Measurements from ENCODE around the gene CAMK1.
A peak's percentile ranks its signal among the peaks of the same experiment; 100 is the strongest.
"Not testable (repeated sequence)": the region's sequence is repeated elsewhere in the genome, so short reads cannot be mapped to it uniquely, and the experiment has no call there.

CAMK1 gene

DNA sequence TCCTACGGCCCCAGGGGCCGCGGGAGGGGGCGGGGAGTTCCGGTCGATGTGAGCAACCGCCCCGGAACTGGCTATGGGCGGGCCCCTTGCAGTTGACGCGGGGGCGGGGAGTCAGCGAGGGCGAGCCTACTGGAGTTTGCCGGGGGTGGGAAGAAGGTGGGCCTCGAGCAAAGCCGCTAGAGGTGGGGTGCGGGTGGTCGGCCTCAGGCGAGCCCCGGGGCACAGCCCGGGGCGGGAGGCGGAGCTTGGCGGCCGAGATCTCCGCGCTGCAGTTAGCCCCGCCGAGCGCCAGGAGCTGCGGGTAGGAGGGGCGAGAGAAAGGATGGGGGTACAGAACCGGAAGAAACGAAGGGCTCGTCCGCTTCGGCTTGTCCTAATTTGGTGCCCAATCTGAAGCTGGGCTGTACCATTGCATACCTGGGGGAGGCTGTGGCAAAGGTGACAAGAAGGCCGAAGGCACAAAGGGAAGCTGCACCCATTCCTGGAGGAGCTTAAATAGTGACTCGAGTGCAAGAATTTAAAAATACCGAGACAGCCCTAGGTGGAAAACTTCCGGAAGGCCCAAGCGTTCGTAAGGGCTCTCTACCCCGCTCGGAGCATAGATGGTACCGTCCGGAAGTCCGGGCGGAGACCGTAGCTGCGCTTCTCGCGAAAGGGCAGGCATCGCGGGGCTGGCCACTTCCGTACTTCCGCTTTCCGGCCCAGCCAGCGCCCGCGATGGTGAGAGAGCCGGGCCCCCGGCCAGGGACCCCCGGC lies 22.8 kb upstream of the CAMK1 start, which contains the start of the genes ARPC4 and TADA3:
Gene ARPC4, plus strand, starts transcription at position 678 of the 756 bp plus-strand sequence. Its CDS starts 40 bp downstream, at position 718.
Gene TADA3, minus strand, starts transcription at position 69 of the 756 bp plus-strand sequence. CDS start 1,007 bp downstream, outside the sequence.
- DNase-seq, result peak; percentile 87

DNA sequence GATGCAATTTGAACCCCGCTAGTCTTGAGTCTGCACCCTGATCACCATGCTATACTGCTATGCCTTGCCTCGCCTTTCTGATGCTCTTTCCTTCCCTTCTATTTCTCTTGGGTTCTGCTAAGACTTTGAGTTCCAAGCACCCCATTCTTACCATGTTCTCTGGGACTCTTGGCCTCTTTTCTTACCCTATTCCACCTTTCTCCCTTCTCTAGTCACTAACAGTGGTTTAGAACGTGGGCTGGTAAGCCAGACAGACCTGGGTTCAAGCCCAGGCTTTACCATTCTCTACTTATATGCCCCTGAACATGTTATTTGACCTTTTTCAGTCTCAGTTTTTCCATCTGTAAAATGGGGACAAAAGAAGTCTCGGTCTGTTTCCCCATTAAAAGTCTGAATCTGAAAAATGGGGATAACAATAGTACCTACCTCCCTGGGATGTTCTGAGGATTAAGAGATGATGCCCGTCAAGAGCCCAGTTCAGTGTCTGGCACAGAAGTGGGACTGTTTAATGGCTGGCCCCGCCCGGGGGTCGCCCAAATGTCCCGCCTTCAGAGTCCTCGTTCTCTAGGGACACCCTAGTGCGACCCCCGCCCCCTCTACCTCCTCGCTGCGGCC lies 22.1 kb upstream of the CAMK1 start:
- no peak for DNase-seq

DNA sequence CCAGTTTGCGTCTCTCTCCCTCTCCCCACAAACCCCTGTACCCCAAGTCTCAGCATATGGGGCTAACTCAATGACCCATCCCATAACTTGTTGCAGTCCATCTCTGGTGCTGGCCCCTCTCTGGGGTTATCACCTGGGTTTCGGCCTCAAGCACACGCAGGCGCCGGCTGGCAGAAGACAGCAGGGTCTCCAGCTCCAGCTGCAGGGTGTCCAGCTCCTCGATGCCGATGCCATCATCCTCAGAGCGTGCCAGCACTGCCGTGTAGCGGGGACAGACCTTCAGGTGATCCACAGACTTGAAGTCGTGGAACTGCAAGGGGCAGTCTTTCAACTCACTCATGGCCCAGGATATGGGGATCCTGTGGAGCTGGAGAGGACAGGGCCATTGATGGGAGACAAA lies 21.4 kb upstream of the CAMK1 start:
- DNase-seq, result no peak

DNA sequence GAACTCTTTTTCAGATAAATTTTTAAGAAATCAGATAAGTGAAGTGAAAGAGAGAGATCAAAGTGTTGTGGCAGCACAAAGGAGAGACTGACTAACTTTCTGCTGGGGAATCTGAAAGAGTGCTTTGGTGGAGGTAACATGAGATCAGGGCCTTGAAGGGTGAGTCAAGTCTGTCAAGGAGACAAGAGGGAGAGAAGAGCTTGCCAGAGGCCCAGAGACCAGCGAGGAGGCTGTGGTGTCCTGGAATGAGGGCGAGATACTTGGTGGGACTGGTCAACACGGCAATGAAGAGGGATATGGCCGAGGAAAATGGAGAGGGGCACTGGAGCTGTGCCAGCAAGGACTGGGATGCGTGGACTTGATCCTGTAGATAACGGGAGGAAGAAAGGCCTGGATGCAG lies 18.0 kb upstream of the CAMK1 start:
- DNase-seq, result no peak

DNA sequence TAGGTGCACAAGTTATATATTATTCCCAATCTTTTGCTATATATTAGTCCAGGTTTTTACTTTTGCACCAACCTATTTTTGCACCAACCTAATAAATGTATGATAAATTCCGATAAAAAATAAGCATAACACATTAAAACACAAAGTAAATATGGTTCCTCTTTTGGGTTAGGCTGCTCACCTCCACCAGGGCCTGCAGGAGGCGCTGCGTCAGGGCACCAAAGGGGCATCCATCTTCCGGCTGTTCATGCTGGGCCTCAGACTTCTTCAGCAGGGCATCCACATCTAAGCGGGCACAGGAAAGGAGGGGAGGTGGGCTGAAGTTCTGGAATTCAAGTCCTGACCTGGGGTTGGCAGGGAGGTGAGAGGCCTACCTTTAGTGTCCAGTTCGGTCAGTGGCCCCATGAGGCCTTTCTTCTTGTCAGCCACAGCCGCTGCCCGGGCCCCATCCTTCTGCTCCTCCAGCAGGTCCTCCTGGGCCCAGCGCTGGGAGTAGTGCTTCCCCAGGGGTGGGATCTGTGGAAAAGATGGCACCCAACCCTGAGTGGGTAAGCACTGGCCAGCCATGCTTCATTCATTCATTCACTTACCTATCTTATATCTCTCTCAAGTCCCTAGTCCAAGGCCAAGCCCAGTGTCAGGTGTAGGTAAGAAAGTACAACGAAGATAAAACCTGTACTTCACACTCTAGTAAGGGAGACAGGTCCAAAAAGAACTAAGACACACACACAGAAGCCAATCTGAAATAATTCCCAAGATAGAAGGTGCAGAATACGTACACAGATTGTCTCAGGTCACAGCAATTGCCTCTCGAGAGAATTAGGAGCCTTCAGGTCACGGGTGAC lies 17.3 kb upstream of the CAMK1 start:
- DNase-seq, result no peak

DNA sequence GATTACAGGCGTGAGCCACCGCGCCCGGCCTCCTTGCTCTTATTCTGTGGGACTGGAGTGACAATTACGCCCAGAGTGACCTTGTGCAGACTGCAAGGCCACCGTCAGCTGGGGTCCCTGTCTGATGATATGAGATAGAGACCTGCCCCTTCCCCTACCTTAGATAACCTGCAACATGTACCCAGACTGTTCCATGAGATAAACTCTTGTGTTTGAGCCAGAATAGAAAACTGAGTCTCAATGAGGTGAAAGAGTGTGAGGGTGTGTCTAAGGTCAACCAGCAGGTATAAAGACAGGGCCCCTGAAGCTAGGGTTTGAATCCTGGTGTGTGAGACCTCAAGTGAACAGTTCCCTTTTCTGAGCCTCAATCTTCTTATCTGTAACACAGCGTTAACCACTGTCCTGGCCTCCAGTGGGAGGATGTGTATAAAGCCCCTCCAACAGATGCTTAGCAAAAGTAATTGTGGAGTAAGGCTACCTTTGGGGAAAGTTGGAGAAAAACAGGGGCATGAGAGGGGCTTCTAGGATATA lies 16.5 kb upstream of the CAMK1 start:
- no peak for DNase-seq

DNA sequence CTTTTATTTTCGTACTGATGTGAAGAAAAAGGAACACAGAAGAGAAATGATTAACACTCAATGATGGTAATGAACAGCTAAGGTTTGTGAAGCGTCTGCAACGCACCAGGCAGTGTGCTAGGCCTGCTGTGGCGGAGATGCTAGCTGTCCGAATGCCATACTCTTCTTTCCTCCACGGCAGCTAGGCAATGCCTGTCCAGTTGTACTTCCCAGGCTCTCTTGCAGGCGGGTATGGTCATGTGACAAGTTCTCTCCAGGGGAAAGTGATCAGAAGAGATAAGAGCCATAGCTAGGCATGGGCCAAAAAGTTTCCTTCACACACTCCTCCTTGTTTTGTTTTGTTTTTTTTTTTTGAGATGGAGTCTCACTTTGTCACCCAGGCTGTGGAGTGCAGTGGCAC lies 15.9 kb upstream of the CAMK1 start:
- no peak for DNase-seq

DNA sequence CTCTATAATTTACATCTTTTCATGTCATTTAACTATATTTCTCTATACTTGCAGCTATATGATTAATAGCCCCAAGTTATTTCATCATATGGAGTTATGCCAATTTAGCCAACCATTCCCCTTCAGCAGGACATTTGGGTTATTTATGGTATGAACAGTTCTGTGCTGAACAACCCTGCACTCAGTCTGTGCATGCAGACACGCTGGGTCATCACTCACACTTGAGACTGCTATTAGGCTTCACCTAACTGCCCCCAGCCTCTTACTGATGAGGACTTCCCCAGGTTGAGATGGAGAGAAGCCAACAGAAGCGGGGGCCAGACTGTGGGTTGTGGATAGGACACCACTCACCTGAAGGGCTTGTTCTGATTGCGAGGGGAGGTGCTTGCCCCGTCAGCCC lies 15.2 kb upstream of the CAMK1 start:
- no peak for DNase-seq

DNA sequence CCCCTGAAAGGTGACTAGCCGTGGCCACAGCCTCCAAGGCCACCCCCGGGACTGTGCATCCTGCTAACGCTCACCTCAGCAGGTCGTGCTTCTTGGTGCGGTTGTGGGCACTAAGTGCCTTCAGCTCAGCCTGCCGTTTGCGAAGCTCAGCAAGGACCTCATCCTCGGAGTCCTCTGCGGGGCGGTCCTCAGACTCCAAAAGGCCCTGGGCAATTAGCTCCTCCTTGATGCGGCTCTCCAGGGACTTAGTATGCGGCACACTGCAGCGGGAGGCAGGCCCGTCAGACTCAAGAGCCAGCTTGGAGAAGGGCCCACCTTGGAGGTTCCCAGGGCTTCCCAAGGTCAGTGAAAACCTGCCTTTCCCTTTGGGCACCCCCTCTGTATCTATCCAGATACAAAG lies 14.2 kb upstream of the CAMK1 start:
- no peak for DNase-seq

DNA sequence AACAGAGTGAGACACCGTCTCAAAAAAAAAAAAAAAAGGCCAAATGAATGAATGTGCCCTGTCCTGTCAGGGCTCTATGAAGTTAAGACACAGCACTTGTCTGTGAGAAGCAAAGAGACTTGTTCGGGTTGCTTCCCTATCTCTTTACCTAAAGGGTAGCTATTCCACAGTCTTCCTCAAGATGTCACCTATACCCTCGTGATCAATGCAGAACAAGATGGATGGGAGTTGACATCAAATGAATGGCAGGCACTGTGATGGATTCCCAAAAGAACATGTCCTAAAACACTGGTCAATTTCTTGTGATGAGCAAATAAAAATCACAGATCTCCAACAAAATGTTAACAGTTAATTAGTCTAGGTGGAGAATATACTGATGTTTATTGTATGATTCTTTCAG lies 13.0 kb upstream of the CAMK1 start:
- no peak for DNase-seq

DNA sequence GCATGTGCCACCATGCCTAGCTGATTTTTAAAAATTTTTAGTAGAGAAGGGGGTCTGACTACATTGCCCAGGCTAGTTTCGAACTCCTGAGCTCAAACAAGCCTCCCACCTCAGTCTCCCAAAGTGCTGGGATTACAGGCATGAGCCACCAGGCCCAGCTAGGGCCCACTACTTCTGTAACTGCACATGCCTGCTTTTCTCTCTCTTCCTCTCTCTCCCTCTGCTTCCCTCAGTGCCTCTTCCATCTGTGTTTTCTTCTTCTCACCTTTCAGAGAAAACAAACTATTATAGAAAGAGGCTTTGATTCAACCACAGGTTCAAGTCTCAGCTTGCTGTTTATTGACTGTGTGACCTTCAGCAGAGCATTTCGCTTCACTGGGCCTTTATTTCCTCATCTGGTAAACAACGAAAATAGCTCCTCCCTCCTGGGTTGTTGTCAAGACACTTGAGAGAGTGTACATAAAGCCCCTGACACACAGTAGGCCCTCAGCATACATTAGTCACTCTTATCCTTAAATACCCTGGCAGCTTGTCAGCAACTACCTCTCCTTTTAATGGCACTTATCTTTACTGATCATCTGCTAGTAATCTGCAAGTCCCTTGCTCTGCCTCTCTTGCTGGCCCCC lies 12.3 kb upstream of the CAMK1 start:
- peak; percentile 41 for DNase-seq

DNA sequence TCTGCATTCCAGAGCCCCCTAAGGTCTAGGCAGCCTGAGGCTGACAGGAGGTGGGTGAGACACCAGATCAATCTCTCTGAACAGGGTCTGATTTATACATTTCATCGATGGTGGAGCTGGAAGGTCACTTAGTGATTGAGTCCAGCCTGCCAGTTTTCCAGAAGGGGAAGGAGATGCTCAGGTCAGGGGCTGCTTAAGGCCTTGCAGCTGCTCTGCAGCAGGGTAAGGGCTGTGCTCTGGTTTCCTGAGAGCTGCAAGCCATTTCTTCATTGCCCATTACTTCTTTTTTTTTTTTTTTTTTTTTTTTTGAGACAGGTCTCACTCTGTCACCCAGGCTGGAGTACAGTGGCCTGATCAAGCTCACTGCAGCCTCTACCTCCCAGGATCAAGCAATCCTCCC lies 11.8 kb upstream of the CAMK1 start:
- DNase-seq, result no peak

DNA sequence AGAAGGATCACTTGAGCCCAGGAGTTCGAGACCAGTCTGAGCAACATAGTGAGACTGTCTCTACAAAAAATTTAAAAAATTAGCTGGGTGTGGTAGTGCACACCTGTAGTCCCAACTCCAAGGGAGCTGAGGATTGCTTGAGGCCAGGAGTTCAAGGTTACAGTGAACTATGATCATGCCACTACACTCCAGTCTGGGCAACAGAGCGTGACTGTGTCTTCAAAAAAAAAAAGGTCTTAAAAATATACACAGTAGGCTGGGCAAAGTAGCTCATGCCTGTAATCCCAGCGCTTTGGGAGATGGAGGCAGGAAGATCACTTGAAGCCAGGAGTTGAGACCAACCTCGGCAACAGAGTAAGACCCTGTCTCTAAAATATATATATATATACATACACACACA lies 11.2 kb upstream of the CAMK1 start:
- DNase-seq, result no peak

DNA sequence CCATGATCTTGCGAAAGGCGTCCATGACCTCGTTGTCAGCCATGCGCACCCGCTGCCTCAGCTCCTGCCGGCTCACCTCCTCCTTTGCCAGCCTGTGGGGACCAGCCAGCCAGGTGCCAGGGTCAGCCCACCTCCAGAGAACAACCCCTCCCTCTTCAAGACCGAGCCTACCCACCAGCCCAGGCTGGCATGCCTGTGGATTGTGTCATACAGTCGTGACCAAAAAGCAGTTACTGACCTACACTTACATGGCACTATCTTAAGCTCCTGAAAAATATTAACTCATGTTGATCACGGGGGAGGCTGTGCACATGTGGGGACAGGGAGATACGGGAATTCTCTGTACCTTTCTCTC lies 10.7 kb upstream of the CAMK1 start:
- no peak for DNase-seq

DNA sequence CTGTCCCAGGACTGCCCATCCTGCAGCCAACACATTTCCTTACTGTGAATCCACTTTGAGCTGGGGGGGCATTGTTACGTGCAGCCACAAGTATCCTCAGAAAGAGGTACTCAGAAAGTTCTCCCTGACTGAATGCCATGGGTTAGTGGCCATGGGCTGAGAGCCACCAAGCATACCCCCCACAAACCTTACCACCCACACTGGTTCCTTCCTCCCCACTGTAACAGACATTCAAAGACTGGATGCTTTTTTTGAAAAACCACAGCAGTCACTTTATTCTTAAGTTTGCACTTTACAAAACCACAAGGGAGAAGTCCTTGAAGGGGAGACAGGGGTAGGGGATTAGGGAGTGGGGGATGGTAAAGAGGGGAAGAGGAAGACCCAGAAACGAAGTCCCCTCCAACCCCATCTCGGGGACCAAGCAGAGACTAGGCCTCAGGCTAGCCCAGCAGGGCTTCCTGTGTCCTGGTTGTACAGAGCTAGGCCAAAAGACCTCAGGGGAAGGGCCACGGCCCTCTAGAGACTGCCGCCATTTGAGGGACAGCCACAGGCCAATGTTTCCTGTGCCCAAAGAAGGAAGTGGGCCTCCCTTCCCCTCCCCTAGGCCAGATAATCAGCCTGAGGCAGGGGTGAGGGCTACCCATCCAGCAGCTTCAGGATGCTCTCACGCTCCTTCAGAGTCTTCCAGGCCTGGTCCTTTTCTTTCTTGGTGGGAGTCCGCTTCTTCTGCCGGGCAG lies 10.1 kb upstream of the CAMK1 start:
- no peak for DNase-seq

DNA sequence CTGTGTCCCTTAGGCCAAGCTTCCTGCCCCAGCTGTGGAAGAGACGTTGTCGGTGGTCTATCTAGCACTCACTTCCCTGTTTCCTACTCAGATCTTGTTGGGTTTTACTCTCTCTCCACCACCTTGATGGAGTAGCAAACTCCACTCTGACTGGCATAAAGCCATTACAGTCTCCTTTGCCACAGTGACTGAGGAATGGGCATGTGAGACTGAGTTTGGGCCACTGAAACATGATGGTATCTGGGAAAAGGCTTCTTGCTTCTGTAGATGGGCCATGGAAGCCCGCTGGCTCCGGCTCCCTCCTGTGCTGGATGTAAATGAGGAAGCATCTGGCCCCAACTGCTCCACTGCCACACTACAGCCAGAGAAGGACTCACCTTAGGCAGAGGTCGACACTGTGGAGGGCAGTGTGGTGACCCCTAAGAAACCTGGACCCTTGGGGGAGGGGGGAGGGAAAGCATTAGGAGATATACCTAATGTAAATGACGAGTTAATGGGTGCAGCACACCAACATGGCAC lies 9.4 kb upstream of the CAMK1 start:
- no peak for DNase-seq

DNA sequence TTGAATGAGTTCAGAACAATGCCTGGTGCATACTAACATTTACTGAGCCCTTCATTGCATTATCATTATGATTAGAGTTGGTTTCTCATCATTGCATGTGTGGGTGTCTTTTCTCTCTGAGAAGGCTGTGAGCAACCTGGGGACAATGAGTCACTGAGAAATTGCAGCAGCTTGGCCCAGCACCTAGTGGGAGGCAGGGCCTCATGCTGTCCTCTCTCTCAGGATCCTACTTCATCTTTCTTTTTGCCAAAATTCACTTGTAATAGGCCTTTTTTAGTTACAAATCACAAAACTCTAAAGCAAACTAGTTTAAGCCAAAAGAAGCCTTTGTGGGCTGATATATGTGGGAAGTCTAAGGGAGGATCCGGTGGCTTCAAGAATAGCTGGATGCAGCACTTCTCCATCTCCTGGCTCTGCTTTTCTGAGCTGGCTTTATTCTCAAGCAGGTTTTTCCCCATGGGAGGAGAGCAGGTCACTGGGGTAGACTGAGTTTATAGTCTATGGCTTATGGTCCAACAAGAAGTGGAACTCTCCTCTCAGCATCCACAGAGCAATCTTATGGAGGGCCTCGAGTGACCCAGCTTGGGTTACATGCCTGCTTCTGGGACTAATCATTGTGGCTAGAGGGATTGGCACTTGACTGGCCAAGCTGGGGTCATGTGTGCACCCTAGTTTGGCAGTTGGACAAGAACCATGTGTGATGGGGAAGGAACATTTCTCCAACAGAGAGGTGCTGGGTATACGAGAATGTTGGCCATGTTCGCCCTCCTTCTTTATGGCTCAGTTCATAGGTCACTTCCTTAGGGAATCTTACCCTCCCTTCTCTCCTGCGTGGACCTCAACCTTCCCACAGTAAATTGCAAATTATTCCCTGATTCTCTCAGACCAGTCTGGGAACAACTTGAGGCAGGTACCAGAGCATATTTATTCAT lies 8.7 kb upstream of the CAMK1 start:
- DNase-seq, result no peak

DNA sequence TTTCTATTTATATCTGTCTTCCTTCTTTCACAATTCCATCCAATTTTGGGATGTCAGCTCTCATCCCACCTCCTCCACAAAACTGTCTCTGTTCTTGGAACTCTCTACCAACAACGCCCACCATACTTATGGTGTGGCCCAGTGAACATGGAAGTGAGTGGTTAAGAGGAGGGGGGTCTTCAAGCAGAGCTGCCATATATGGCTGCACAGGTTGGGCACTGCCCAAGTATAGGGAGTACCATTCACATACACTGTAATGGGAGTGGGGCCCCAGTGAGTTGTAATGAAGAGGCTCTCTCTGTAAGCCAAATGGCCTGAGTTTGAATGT lies 7.9 kb upstream of the CAMK1 start:
- no peak for DNase-seq

DNA sequence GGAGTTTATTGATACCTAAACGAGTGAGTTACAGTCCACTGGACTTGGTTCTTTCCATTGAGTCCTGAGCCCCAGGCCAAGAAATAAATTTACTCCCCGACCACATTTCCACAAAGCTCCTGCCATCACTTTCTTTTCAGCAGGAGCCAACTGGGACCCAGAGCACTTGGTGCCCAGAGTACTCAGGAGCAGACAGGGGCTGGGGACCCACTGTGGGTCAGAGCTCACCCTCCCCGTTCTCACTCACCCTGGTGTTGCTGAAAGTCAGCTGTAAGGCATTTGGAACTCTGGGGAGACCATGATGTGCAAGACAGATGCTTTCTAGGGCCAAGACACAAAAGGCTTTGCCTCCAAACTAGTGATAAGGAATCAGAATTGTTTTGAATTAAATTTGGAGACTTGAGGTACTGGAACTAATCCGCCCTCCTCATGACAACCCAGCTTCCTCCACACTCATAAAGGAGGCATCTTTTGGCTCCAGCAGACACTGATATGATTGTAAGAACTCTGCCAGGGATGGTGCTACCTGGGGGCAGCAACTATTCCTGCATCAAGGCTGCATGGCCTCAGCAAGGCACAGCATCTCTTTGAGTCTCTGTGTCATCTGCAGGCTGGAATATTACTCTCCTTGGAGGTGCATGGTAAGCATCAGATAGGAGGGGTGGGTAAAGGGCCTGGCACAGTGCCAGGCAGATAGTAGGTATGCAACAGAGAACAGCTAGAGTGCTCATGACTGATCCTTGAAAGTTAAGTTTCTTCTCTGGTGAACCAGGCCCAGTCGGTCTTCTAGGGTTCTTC lies 7.3 kb upstream of the CAMK1 start:
- no peak for DNase-seq

DNA sequence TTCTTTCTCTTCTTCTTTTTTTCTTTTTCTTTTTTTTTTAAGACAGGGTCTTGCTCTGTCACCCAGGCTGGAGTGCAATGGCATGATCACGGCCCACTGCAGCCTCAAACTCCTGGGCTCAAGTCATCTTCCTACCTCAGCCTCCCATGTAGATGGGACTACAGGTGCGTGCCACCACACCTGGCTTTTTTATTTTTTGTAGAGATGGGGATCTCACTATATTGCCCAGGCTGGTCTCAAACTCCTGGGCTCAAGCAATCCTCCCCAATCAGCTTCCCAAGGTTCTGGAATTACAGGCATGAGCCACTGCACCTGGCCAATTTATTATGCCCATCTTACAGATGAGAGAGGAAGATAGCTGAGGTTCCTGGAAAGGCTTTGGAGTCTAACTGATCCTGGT lies 1.3 kb upstream of the CAMK1 start:
- not testable (repeated sequence) for DNase-seq
